ENCODE data around the gene ELK4. TPM values are rescaled to one million over a fixed set of nuclear protein-coding genes. Genes with fewer than 3 reads are reported as not detected.
A peak's percentile ranks its signal among the peaks of the same experiment; 100 is the strongest.

Gene ELK4
- total RNA-seq, 4 donors from 2014 or later: 18.0 to 33.9 (median 28.4) TPM

DNA sequence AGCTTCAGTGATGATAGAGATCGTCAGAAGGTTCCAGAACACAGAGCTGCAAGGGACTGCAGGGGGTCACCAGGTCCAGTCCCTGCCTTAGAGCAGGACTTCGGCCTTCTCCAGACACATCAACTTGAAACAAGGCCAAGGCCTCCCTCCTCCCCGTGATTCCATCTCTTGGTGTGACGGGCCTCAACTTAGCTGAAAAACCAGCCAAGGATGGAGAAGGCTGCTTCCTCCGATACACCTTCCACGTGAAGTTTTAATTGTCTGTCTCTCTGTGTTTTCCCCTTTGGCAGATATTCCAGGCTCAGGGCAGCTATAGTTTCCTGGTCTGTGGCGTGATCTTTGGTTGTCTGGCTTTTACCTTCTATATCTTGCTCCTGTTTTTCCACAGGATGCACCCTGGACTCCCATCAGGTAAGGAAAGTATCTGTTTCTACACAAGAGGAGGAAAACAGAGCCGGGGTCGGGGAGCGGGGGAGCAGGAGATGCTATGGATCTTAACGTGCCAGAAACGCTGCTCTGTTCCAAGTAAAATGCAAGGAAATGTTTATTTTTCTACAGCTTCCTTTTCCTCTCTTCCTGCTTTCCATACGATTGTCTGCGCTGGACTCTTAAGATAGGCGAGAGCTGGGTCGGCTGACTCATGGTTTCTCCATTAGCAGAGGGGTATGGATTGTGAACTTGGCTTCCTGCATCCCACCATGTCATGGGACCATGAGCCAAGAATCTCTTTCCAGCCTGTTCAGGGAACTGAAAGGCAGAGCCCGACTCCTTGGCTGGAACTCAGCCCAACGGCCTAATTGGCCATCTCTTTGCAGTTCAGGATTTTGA lies 32.8 kb downstream of the ELK4 start:
- Histone ChIP-seq H3K4me1 (peaks cover 21 to 36% of the 10 kb centered on the region in 2 donors), H3K9me3 (no peaks in the 10 kb centered on the region), H3K36me3 (no peaks in the 10 kb centered on the region), H3K27ac (peak overlapping the region; percentile 7 to 40 (median 33)), H3K27me3 (no peaks in the 10 kb centered on the region), H3K4me3 (replicated peaks in 1 of 3) (no peak overlapping the region)
- no peak for TF ChIP-seq POLR2A (IDR thresholded peaks at IDR 0.05)
- no peak for TF ChIP-seq CTCF (IDR thresholded peaks at IDR 0.05)
- intact Hi-C loops (cut with DNase I): no loop called here
- peak; percentile 76 to 83 for DNase-seq
- 49 to 52% methylated on average over 18 of the region's 18 CpGs for WGBS, 2 donors

GRCh38 chr1:205597691-205598314 lies 34.0 kb downstream of the ELK4 start:
- no peaks in the 10 kb centered on the region for H3K9me3 ChIP-seq
- no peaks in the 10 kb centered on the region for H3K27me3 ChIP-seq
- no peak for TF ChIP-seq CTCF (IDR thresholded peaks at IDR 0.05)
- TF ChIP-seq POLR2A (IDR thresholded peaks at IDR 0.05): no peak
- H3K4me1 ChIP-seq: peaks cover 21 to 36% of the 10 kb centered on the region in 2 donors
- no peak overlapping the region for H3K4me3 ChIP-seq (replicated peaks in 1 of 3)
- intact Hi-C loops (cut with DNase I): no loop called here
- WGBS, 2 donors: 57 to 68% methylated on average over 8 of the region's 8 CpGs
- H3K36me3 ChIP-seq: no peaks in the 10 kb centered on the region
- DNase-seq: no peak
- H3K27ac ChIP-seq: peak overlapping the region in 1 of 3 donors; percentile 33

GRCh38 chr1:205596876-205597275 lies 34.9 kb downstream of the ELK4 start:
- H3K27ac ChIP-seq: no peak overlapping the region
- TF ChIP-seq CTCF (IDR thresholded peaks at IDR 0.05): no peak
- TF ChIP-seq POLR2A (IDR thresholded peaks at IDR 0.05): no peak
- no peaks in the 10 kb centered on the region for H3K27me3 ChIP-seq
- no peaks in the 10 kb centered on the region for H3K9me3 ChIP-seq
- intact Hi-C loops (cut with DNase I): no loop called here
- 95 to 96% methylated on average over 3 of the region's 3 CpGs for WGBS, 2 donors
- H3K4me3 ChIP-seq (replicated peaks in 1 of 3): no peak overlapping the region
- no peaks in the 10 kb centered on the region for H3K36me3 ChIP-seq
- DNase-seq: no peak
- peaks cover 14 to 32% of the 10 kb centered on the region in 2 donors for H3K4me1 ChIP-seq

GRCh38 chr1:205595861-205596260 lies 36.0 kb downstream of the ELK4 start:
- TF ChIP-seq POLR2A (IDR thresholded peaks at IDR 0.05) (no peak), CTCF (IDR thresholded peaks at IDR 0.05) (no peak)
- Histone ChIP-seq H3K36me3 (no peaks in the 10 kb centered on the region), H3K9me3 (no peaks in the 10 kb centered on the region), H3K27ac (no peak overlapping the region), H3K4me1 (peaks cover 13 to 27% of the 10 kb centered on the region in 2 donors), H3K4me3 (replicated peaks in 1 of 3) (no peak overlapping the region), H3K27me3 (no peaks in the 10 kb centered on the region)
- intact Hi-C loops (cut with DNase I): no loop called here
- no peak for DNase-seq
- 60 to 85% methylated on average over 1 of the region's 1 CpG for WGBS, 2 donors

GRCh38 chr1:205595435-205595834 lies 36.4 kb downstream of the ELK4 start:
- no peak for TF ChIP-seq CTCF (IDR thresholded peaks at IDR 0.05)
- TF ChIP-seq POLR2A (IDR thresholded peaks at IDR 0.05): no peak
- Histone ChIP-seq H3K4me1 (peaks cover 12 to 23% of the 10 kb centered on the region in 2 donors), H3K9me3 (no peaks in the 10 kb centered on the region), H3K27me3 (no peaks in the 10 kb centered on the region), H3K4me3 (replicated peaks in 1 of 3) (no peak overlapping the region), H3K27ac (no peak overlapping the region), H3K36me3 (no peaks in the 10 kb centered on the region)
- no peak for DNase-seq
- intact Hi-C loops (cut with DNase I): no loop called here
- 89% methylated on average over 2 of the region's 2 CpGs for WGBS, 2 donors

All from thyroid gland (tissue), 4 donors.